Muscle layer of duodenum (tissue), 2 donors: Measurements from ENCODE around the gene GRID1.
"Not testable (repeated sequence)": the region's sequence is repeated elsewhere in the genome, so short reads cannot be mapped to it uniquely, and the experiment has no call there.

ENCODE experiments used
- H3K27ac ChIP-seq: one replicate; pipeline ENCODE4 v1.7.0; 2013; ENCODE audit warnings: mild to moderate bottlenecking, low read length
- H3K27me3 ChIP-seq: one replicate; pipeline ENCODE4 v1.7.0; 2013; ENCODE audit warnings: low read depth, mild to moderate bottlenecking, control low read depth, low read length
- H3K36me3 ChIP-seq, 2 donors: one replicate each; pipeline ENCODE4 v1.7.0; 2013; ENCODE audit warnings: low read length in 2 of 2, control low read depth in 1 of 2, mild to moderate bottlenecking in 1 of 2; ENCODE audit not compliant: insufficient read depth in 2 of 2, control insufficient read depth in 1 of 2
- H3K4me1 ChIP-seq, 2 donors: one replicate each; pipeline ENCODE4 v1.7.0; 2013; ENCODE audit warnings: low read length in 2 of 2, mild to moderate bottlenecking in 2 of 2, control low read depth in 1 of 2, moderate library complexity in 1 of 2; ENCODE audit not compliant: insufficient read depth in 2 of 2, control insufficient read depth in 1 of 2
- H3K4me3 ChIP-seq, 2 donors: one replicate each; pipeline ENCODE4 v1.7.0; 2013; ENCODE audit warnings: low read length in 2 of 2, low read depth in 1 of 2, mild to moderate bottlenecking in 1 of 2
- H3K9me3 ChIP-seq, 2 donors: one replicate each; pipeline ENCODE4 v1.7.0; 2013; ENCODE audit warnings: low read length in 2 of 2, control low read depth in 1 of 2, mild to moderate bottlenecking in 1 of 2; ENCODE audit not compliant: control insufficient read depth in 1 of 2
- donor health status: healthy.

The GRID1 gene

DNA sequence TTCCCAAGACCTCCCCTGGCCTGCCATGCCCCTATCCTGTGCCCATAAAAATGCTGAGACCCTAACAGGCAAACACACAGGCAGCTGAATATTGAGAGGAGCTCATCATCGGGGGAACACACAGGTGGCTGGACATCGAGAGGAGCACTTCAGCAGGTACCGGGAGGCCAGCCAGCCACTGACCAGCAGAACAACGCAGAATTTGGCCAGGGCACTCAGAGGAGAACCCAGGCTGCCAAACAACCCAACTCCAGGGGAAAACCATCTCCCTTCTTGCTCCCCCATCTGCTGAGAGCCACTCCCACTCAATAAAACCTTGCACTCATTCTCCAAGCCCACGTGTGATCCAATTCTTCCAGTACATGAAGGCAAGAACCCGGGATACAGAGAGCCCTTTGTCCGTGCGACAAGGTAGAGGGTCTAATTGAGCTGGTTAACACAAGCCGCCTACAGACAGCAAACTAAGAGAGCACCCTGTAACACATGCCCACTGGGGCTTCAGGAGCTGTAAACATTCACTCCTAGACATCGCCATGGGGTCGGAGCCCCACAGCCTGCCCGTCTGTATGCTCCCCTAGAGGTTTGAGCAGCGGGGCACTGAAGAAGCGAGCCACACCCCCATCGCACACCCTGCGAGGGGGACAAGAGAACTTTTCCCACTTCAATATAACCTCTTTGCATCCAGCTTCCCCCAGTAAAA, 258.8 kb downstream of the GRID1 start:
- H3K9me3 ChIP-seq, H3K36me3 ChIP-seq, H3K4me1 ChIP-seq, H3K27ac ChIP-seq, H3K27me3 ChIP-seq, H3K4me3 ChIP-seq: not testable (repeated sequence)

DNA sequence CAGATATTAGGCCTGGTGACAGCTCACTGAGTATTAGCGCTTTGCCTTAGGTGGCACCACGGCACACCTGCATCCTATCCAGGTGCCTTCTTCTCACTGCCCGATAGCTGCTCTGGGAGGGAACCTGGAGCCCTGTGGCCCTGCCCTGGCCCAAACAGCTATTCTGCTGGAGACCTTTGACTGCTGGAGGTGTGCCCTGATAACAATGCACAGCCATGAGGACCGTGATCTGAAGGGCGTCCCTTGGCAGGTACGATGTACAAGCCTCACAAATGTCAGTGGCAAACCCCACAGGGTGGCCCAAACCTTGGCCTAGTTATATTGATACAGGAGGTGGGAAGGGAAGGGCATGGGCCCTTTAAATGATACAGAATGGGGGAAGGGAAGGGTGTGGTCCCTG, 259.5 kb downstream of the GRID1 start:
- Histone ChIP-seq H3K27ac (no peak overlapping the region), H3K27me3 (no peaks in the 10 kb centered on the region), H3K4me1 (no peaks in the 10 kb centered on the region), H3K36me3 (no peaks in the 10 kb centered on the region), H3K9me3 (peaks cover 0 to 3% of the 10 kb centered on the region in 2 donors), H3K4me3 (no peak overlapping the region)

DNA sequence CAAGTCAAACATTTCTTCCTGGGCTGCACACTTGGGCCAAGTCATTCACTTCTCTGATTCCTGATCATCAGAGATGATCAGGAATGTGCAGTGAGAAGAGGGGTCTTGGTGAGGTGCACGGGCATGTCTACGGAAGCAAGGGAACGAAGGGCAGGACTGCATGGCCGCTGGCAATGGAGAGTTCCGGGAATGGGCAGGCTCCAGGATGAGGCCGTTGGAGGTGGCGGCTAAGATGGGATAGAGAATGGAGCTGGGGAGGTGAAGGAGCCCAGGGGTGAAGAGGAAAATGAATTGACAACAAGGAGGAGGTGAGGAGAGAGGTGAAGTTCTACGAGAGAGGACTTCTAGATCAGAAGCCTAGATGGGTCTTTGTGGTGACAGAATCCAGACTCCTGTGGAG, 260.0 kb downstream of the GRID1 start:
- Histone ChIP-seq H3K4me3 (no peak overlapping the region), H3K36me3 (no peaks in the 10 kb centered on the region), H3K4me1 (no peaks in the 10 kb centered on the region), H3K27me3 (no peaks in the 10 kb centered on the region), H3K27ac (no peak overlapping the region), H3K9me3 (peaks cover 0 to 3% of the 10 kb centered on the region in 2 donors)

DNA sequence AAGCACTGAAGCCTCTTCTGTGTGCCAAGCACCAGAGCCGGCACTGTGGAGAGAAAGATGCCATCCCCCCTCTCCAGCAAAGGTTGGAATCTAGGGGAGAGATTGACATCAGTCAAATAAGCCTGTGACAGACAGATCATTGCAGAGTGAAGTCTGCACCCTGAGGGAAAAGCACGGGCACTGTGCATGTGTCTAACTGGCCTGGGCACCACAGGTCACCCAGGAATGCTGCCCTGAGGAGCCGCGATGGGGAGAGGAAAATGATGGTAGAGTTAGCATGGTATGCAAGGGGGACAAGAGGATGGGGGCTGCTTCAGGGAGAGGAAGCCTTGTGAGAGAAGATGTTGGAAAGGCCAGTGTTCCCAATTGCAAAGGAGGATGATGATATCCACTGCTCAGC, 261.0 kb downstream of the GRID1 start:
- no peak overlapping the region for H3K4me3 ChIP-seq
- H3K27me3 ChIP-seq, result no peaks in the 10 kb centered on the region
- H3K9me3 ChIP-seq, result no peaks in the 10 kb centered on the region
- H3K4me1 ChIP-seq, result no peaks in the 10 kb centered on the region
- no peak overlapping the region for H3K27ac ChIP-seq
- no peaks in the 10 kb centered on the region for H3K36me3 ChIP-seq

- Histone ChIP-seq H3K4me1 (no peaks in the 10 kb centered on the region), H3K4me3 (no peak overlapping the region), H3K27ac (no peak overlapping the region), H3K36me3 (no peaks in the 10 kb centered on the region), H3K27me3 (no peaks in the 10 kb centered on the region), H3K9me3 (no peaks in the 10 kb centered on the region)
These were observed 261.4 kb downstream of the GRID1 start for GRCh38 chr10:86105181-86105580.

- no peaks in the 10 kb centered on the region for H3K9me3 ChIP-seq
- H3K27me3 ChIP-seq, result no peaks in the 10 kb centered on the region
- H3K4me1 ChIP-seq, result no peaks in the 10 kb centered on the region
- H3K36me3 ChIP-seq, result no peaks in the 10 kb centered on the region
- H3K4me3 ChIP-seq, result no peak overlapping the region
- H3K27ac ChIP-seq, result no peak overlapping the region
These were observed 261.9 kb downstream of the GRID1 start for GRCh38 chr10:86104611-86105145.

- no peak overlapping the region for H3K4me3 ChIP-seq
- no peaks in the 10 kb centered on the region for H3K4me1 ChIP-seq
- H3K27me3 ChIP-seq, result no peaks in the 10 kb centered on the region
These were observed 262.4 kb downstream of the GRID1 start for GRCh38 chr10:86104156-86104555.

GRCh38 chr10:86103391-86104101, 263.0 kb downstream of the GRID1 start:
- Histone ChIP-seq H3K4me1 (no peaks in the 10 kb centered on the region), H3K9me3 (no peaks in the 10 kb centered on the region), H3K27ac (no peak overlapping the region), H3K4me3 (no peak overlapping the region), H3K36me3 (no peaks in the 10 kb centered on the region), H3K27me3 (no peaks in the 10 kb centered on the region)

More at GRCh38 chr10:86104156-86104555, 262.4 kb downstream of the GRID1 start:
- H3K9me3 ChIP-seq, result no peaks in the 10 kb centered on the region
- H3K27ac ChIP-seq, result no peak overlapping the region
- H3K36me3 ChIP-seq, result no peaks in the 10 kb centered on the region

DNA sequence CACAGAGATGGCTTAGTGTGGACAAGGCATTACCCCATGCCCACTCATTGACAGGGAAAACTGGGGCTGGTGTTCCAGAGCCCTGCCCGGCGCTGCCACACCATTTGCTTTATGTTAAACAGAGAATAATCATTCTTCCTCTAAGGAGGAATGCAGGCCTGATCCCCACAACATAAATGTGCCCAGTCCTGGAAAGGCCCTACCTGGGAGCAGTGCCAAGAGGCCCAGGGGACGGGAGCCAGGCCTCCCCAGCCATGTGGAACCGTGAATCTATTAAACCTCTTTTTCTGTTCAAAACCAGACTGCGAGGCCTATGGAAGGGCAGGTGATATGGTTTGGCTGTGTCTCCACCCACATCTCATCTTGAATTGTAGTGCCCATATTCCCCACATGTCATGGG, 264.1 kb downstream of the GRID1 start:
- no peak overlapping the region for H3K27ac ChIP-seq
- no peaks in the 10 kb centered on the region for H3K9me3 ChIP-seq
- H3K4me3 ChIP-seq, result no peak overlapping the region
- H3K36me3 ChIP-seq, result no peaks in the 10 kb centered on the region
- H3K4me1 ChIP-seq, result no peaks in the 10 kb centered on the region
- H3K27me3 ChIP-seq, result no peaks in the 10 kb centered on the region

GRCh38 chr10:86102031-86102430, 264.6 kb downstream of the GRID1 start:
- no peak overlapping the region for H3K4me3 ChIP-seq
- H3K36me3 ChIP-seq, result no peaks in the 10 kb centered on the region
- no peaks in the 10 kb centered on the region for H3K27me3 ChIP-seq
- no peaks in the 10 kb centered on the region for H3K9me3 ChIP-seq
- no peak overlapping the region for H3K27ac ChIP-seq
- no peaks in the 10 kb centered on the region for H3K4me1 ChIP-seq

GRCh38 chr10:86100581-86101061, 266.0 kb downstream of the GRID1 start:
- Histone ChIP-seq H3K4me1 (no peaks in the 10 kb centered on the region), H3K36me3 (no peaks in the 10 kb centered on the region), H3K9me3 (no peaks in the 10 kb centered on the region), H3K4me3 (no peak overlapping the region), H3K27ac (no peak overlapping the region), H3K27me3 (no peaks in the 10 kb centered on the region)
